Upper lobe of left lung (tissue), 4 donors: ENCODE results near the gene PDE7B.

ENCODE experiments used
- EP300 ChIP-seq, 4 donors: sonication (generic); formaldehyde crosslinking; IDR thresholded peaks; one replicate each; pipeline ENCODE4 v1.5.1; 2017; ENCODE audit warnings: antibody characterized with exemption in 4 of 4, control low read depth in 2 of 4
- POLR2A ChIP-seq, 4 donors: fragments of 450-650 bp; IDR thresholded peaks; one replicate each; pipeline ENCODE4 v1.5.1; 2016 to 2017; ENCODE audit warnings: antibody characterized with exemption in 4 of 4, mild to moderate bottlenecking in 2 of 4
- TF ChIP-seq, protein P1 (sequence below), 6 experiments: fragments of 450-650 bp in 4 of 6; fragments of 200-600 bp in 2 of 6; sonication (generic) in 2 of 6; IDR thresholded peaks; one replicate each; pipeline ENCODE4 v1.5.1; 2016 to 2019; ENCODE audit warnings: antibody characterized with exemption in 6 of 6

- TF ChIP-seq EP300 (IDR thresholded peaks at IDR 0.05) (no peak), POLR2A (IDR thresholded peaks at IDR 0.05) (no peak)
- TF ChIP-seq, protein P1, sequence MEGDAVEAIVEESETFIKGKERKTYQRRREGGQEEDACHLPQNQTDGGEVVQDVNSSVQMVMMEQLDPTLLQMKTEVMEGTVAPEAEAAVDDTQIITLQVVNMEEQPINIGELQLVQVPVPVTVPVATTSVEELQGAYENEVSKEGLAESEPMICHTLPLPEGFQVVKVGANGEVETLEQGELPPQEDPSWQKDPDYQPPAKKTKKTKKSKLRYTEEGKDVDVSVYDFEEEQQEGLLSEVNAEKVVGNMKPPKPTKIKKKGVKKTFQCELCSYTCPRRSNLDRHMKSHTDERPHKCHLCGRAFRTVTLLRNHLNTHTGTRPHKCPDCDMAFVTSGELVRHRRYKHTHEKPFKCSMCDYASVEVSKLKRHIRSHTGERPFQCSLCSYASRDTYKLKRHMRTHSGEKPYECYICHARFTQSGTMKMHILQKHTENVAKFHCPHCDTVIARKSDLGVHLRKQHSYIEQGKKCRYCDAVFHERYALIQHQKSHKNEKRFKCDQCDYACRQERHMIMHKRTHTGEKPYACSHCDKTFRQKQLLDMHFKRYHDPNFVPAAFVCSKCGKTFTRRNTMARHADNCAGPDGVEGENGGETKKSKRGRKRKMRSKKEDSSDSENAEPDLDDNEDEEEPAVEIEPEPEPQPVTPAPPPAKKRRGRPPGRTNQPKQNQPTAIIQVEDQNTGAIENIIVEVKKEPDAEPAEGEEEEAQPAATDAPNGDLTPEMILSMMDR (IDR thresholded peaks at IDR 0.05), result no peak
Measured at GRCh38 chr6:136226674-136227377, 375.3 kb downstream of the PDE7B start.
